ENCODE measurements around the gene ARHGEF11. TPM values are rescaled to one million over a fixed set of nuclear protein-coding genes. Genes with fewer than 3 reads are reported as not detected.

The ARHGEF11 gene
- total and polyA plus RNA-seq, 9 of the 15 experiments (the other 6 are each of a cell fraction or from before 2014, with no cell fraction given) = 0.14 to 15.5 (median 9.0) TPM

GRCh38 chr1:156913809-156914387 lies 131.6 kb downstream of the ARHGEF11 start:
- Histone ChIP-seq H3K9ac (ENCODE audit: insufficient read depth in 1 of 2, low read depth in 2 of 2, low read length in 2 of 2) (peak overlapping the region; percentile 80 to 88), H3K9me1 (ENCODE audit: control insufficient read depth, insufficient read depth, low read length) (no peaks in the 10 kb centered on the region), H3K27me3 (ENCODE audit: control insufficient read depth in 2 of 2, insufficient read depth in 2 of 2, low read length in 2 of 2) (no peaks in the 10 kb centered on the region), H3K9me3 (replicated peaks; ENCODE audit: control insufficient read depth, insufficient read depth, low read depth, low read length) (peaks cover 3% of the 10 kb centered on the region; the same call in 1 of the 2 replicates), H3K27ac (ENCODE audit: extremely low read depth, low read depth, low read length) (peak overlapping the region; percentile 61), H2AFZ (ENCODE audit: low read depth, low read length) (peak overlapping the region; percentile 82), H3K4me3 (peak overlapping the region; percentile 50), H4K20me1 (replicated peaks; ENCODE audit: control insufficient read depth, insufficient read depth, low read length) (no peaks in the 10 kb centered on the region), H3K36me3 (ENCODE audit: control insufficient read depth, insufficient read depth, low read length) (peaks cover 6% of the 10 kb centered on the region), H3K4me1 (replicated peaks in 1 of 2; ENCODE audit: control insufficient read depth in 2 of 2, insufficient read depth in 2 of 2, low read length in 2 of 2) (peaks cover 42 to 48% of the 10 kb centered on the region in 2 experiments), H3K79me2 (ENCODE audit: control insufficient read depth, insufficient read depth, low read length) (peaks cover 23% of the 10 kb centered on the region), H3K4me2 (ENCODE audit: insufficient read depth, low read length) (peak overlapping the region; percentile 93)
- in situ Hi-C loops (cut with MboI) = no loop called here
- TSS peak; percentile 74 for BruUV-seq (replicated peaks)
- WGBS (ENCODE audit: insufficient coverage, low coverage, missing lambda C conversion rate) = 12% methylated on average over 13 of the region's 13 CpGs
- FAIRE-seq = no peak
- intact Hi-C loops (cut with micrococcal nuclease) = no loop called here
- POLR2A ChIA-PET = interaction anchor here (0.6 to 2.0 kb wide), 5 partner anchors 14 to 299 kb away, joined by 3 to 7 read pairs (median 3); partner anchors contain the start of genes ISG20L2 and METTL25B
- CTCF ChIA-PET (ENCODE audit: low intra/inter-chr PET ratio) = no interaction called here
- DNase-seq (ENCODE audit: extremely low read depth in 1 of 4, low spot score in 3 of 4) = no peak
- ATAC-seq = peak; percentile 13
- no peak for TF ChIP-seq GABPB2 (CRISPR knock-in tag; conservative IDR thresholded peaks at IDR 0.05)
- TF ChIP-seq PHF8 (IDR thresholded peaks at IDR 0.05; ENCODE audit: borderline replicate concordance, low read length) = no peak; the same call in 1 of the 2 replicates
- TF ChIP-seq UBTF (IDR thresholded peaks at IDR 0.05; ENCODE audit: borderline replicate concordance in 1 of 2, low read depth in 2 of 2, low read length in 2 of 2) = 0 out of 4 replicates have a peak, but pooled peaks of 1 of the 2 experiments have one; percentile 8
- no peak for TF ChIP-seq FOXA3 (CRISPR knock-in tag; conservative IDR thresholded peaks at IDR 0.05 in 1 of 2, IDR thresholded peaks at IDR 0.05 in 1 of 2)
- no peak for TF ChIP-seq CREB1 (IDR thresholded peaks at IDR 0.05)
- 0 out of 2 replicates have a peak, but pooled peaks have one; percentile 14 for TF ChIP-seq CREB1 (CRISPR knock-in tag; IDR thresholded peaks at IDR 0.05)
- TF ChIP-seq FUS (optimal IDR thresholded peaks at IDR 0.05; ENCODE audit: low read depth, low read length) = no peak
- no peak for TF ChIP-seq ZNF561 (CRISPR knock-in tag; conservative IDR thresholded peaks at IDR 0.05)
- no peak for TF ChIP-seq FOXK1 (CRISPR knock-in tag; IDR thresholded peaks at IDR 0.05; ENCODE audit: borderline replicate concordance)
- 0 out of 2 replicates have a peak, but pooled peaks have one; percentile 24 for TF ChIP-seq SRSF3 (IDR thresholded peaks at IDR 0.05; ENCODE audit: insufficient read depth, low read length)
- TF ChIP-seq MEIS2 (IDR thresholded peaks at IDR 0.05; ENCODE audit: partially characterized antibody) = no peak
- TF ChIP-seq AFF4 (CRISPR knock-in tag; IDR thresholded peaks at IDR 0.05) = peak; percentile 76; the same call in 1 of the 2 replicates
- no peak for TF ChIP-seq ATF1 (CRISPR knock-in tag; IDR thresholded peaks at IDR 0.05)
- TF ChIP-seq ATF1 (tag; IDR thresholded peaks at IDR 0.05) = peak; percentile 2; the same call in 1 of the 2 replicates
- TF ChIP-seq HNRNPLL (IDR thresholded peaks at IDR 0.05; ENCODE audit: low read depth, low read length, poor library complexity, severe bottlenecking) = no peak
- TF ChIP-seq HDAC8 (tag; IDR thresholded peaks at IDR 0.05) = no peak
- no peak for TF ChIP-seq E2F3 (CRISPR knock-in tag; IDR thresholded peaks at IDR 0.05)

Data from K562 (cell line).